ENCODE results near the gene DDRGK1.

DDRGK1 gene

DNA sequence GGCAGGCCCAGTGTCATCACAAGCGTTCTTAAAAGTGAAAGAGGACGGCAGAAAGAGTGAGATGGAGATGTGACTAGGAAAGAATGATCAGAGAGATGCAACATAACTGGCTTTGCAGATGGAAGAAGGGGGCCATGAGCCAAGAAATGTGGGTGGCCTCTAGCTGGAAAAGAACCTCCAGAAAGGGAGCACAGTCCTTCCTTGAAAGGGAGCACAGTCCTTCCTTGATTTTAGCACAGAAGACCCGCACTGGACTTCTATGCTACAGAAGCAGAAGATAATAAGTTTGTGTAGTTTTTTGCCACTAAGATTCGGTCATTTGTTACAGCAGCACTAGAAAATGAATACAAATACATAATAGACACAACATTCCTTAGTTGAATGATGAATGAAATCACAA lies 24.2 kb downstream of the DDRGK1 start:
- DNase-seq, result no peak

DNA sequence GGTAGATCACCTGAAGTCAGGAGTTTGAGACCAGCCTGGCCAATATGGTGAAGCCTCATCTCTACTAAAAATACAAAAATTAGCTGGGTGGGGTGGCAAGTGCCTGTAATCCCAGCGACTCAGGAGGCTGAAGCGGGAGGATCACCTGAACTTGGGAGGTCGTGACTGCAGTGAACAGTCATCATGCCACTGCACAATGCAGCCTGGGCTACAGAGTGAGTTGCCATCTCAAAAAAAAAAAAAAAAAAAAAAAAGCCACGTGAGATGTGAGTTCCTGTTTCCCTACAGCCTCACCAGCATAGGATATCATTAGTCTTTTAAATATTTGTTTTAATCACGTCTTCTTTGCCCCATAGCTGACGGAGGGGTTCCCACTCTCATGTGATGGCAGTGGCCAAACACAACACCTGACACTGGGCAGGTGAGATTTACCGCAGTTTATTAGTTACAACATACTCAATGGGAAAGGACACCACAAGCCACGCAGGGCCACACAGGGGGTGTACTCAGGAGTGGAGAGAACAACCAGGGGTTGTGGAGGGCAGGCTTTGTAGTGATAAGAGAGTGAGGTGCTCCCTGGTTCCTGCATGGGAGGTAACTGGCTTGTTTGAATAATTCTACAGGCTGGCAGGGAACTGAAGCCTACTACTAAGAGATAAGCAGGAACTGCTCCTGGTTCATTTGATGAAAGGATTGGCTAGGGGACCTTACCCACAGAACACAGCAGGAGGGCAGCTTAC lies 26.6 kb downstream of the DDRGK1 start:
- DNase-seq, result no peak

DNA sequence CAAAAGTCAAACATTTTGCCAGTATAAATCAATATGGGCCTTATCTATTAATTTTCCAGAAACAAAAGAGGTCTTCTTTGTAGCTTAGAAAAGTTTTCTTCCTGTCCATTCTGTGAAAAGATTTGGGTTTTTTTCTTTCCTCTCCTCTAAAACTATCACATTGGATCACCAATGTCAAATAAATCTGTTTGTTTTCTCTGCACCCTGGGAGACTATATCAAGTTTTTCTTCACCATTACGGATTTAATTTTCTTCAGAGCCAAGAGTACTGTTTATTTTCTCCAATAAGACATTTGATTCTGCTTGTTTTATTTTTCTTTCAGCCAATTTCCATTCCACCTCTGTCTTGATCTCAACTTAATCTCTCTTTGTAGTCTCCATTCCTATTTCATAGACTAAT lies 29.2 kb downstream of the DDRGK1 start:
- no peak for DNase-seq

DNA sequence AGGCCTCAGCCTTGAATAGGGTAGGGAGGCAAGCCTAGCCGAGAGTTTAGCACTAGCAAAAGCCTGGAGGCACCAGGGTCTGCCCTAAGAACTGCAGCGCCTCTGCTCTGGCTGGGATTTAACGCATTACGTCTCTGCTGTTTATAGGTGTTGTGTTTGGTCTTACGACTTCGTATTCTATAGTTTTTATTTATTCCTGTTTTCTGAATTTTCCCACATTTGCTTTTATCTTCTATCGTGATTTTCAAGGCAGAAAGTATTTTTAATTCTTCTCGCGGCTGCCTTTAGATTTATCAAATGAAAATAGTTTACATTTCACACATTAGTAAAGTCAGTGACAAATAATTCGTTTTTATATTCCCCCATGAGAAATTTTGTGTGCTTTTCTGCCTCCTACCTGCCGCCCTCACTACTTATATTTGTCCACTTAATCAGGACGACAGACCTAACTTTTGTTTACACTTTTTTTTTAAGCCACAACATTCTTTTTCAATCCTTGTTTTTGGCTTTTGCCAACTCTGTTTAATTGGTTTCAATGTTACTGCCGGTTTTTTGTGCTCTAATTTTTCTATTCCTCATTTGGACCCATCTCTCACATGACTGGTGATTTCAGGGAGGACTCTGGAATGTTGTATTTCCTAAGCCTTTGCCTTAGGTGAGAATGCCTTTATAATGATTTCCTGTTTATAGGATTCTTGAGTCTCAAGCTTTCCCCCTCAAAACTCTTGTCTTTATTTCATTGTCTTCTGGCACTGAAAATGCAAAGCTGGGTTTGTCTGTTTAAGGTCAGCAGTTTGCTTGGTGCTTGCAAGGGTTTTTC lies 29.8 kb downstream of the DDRGK1 start:
- DNase-seq, result no peak

DNA sequence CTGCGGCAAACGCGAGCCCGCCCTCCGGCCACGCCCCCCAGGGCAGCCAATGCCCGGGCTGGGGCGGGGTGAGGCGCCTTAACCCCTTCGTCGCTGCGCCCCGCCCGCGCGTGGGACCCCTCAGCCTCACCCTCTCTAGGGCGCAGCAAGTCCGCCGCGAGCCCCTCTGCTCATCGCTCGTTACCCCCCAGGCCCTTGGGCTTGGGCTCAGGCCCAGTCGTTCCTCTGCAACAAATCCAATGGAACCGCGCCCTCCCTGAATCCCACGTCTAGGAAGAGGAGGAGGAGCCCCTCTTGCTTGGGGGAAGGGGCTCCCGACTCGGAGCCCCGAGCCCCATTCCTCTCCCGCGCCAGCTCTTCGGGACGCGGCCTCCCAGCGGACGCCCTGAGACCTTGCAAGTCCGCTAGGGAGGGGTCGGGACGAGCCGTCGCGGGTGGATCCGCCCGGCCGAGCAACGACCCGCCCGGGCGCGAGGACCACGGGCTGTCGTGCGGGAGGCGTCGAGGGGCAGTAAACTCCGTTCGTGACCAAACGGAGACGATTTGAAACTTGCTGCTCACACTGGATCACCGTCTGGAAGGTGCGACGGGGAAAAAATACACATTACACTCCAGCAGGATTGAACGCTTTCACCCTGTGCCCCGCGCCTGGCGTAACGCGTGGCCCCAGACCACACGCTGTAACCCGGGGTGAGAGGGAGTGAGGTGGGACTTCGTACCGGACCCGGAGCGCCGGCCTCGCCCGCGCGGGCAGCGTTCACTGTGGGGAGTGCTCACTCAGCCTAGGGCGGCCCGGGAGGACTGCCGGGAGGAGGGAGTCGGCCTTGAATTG lies 30.7 kb downstream of the DDRGK1 start:
- no peak for DNase-seq

DNA sequence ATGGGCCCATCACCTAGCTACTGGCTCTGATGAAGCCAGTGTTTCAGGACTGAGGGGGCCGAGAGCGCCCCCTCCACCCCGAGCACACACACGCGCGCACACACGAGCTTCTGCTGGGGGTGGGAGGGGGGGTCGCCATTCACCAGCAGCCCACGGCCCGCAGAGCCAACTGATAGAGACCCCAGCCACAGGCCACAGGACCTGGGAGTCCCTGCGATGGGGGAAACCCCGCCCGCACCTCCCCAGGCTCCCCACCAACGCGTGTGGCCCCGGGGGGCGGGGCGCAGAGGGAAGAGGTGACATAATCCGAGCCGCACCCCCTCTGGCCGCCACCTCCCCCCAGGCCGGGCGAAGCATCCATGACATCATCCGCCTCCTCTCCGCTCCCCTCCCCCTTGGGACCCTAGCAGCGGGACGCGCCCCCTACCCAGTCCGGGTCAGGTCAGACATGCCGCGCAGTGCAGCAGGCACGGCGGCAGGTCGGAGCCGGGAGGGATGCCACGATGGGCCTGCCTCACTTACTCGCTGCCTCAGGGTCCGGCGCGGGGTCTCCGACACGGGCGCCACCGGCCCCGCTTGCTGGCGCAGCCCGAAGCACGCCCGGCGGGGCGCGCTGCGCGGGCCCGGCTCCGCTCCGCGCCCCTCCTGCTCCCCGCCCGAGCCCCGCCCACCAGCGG lies 31.4 kb downstream of the DDRGK1 start, which contains the start of gene LZTS3:
LZTS3 (minus strand) TSS at position 617 of the 677 bp plus-strand sequence. CDS start 6,386 bp downstream, outside the sequence.
- DNase-seq, result no peak

DNA sequence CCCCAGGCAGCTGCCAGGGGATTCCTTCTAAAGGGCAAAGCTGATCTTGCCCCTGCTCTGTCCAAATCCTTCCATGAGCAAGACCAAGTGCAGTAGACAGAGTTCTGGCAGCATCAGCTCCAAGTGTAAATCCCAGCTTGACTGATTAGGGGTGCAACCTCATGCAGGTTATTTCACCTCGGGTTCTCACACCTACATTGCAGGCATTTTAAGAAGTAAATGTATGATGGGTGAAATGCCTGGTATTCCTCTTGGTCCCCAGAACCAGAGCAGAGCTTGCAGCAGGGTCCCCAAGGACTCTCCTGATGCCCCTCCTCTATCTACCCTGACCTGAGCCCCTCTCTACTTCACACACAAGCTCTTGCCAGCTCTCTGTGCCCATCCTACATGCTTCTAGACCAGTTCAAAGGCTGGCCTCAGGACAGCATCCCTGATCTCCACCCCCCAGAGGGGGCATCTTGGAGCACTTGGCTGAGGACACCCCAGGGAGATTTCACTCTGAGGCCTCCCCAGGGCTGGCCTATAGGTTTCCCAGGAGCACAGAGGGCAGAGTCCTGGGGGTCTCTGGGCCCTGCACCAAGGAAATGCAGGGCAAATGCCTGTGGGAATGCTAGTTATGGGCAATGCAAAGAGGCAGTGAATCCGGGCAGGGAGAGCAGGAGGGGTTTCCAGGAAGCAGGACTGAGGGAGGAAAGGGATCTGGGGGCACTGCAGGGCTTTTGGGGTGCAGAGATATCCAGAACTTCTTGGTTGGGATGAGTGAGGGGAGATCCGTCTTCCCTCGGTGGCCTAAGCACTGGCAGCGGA lies 32.2 kb downstream of the DDRGK1 start:
- DNase-seq, result no peak

DNA sequence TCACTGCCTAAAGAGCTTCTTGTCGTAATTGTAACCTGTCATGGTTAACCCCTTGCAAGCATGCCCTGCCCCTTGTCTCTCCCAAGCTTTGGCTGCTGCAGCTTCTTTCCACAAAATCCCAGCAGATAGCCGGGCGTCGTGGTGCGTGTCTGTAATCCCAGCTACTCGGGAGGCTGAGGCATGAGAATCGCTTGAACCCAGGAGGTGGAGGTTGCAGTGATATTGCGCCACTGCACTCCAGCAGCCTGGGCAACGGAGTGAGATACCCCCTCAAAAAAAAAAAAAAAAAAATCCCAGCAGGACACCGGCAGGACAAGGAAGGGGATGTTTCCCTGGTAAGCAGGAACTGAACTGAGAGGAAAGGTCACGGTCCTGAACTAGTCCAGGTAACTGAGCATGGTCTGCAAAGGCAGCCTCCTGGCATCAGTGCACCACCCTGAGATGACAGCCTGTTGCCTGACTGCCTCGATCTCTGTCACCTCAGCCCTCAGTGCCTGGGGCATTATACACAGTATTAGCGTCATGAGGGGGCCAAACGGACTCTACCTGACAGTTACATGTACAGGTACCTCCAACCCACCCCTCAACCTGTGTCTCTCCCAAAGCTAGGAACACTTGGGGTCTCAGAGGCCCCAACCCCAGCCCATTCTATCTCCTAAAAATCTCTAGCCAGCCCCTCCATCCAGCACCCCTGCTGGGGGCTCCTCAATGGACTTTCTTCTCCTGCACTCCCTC lies 32.9 kb downstream of the DDRGK1 start:
- DNase-seq, result no peak

DNA sequence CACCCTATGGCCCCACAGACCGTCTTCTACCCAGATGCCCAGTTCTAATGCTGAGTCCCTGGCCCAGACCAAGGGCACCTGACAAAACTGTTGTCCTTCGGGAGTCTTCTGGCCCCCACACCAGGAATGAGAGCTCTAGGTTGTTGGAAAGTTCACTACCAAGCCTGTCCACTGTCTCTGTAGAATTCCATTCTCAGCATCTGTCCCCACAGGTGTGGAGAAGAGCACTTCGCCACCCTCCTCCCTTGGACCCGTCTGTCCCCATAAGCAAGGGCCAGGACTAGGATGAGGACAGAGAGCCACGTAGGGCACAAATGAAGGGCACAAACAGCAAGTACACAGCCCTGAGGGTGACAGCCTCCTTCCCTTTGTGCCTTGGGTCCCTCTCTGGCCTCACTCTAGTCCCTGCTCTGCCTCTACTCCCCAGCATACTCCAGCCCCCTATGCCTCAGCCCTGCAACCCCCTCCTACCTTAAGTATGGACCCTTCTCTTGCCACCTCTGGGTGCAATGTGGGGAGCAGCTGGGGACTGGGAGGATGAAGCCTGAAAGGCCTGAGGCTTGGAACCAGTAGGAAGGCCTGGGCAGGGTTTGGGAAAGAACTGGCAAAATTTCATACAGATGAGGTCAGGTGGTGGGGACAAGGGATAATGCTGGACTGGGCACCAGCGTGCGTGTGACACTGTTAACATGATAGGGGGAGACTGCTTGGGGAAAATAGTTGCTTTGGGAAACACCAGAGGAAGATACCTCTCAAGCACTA lies 35.5 kb downstream of the DDRGK1 start:
- no peak for DNase-seq

DNA sequence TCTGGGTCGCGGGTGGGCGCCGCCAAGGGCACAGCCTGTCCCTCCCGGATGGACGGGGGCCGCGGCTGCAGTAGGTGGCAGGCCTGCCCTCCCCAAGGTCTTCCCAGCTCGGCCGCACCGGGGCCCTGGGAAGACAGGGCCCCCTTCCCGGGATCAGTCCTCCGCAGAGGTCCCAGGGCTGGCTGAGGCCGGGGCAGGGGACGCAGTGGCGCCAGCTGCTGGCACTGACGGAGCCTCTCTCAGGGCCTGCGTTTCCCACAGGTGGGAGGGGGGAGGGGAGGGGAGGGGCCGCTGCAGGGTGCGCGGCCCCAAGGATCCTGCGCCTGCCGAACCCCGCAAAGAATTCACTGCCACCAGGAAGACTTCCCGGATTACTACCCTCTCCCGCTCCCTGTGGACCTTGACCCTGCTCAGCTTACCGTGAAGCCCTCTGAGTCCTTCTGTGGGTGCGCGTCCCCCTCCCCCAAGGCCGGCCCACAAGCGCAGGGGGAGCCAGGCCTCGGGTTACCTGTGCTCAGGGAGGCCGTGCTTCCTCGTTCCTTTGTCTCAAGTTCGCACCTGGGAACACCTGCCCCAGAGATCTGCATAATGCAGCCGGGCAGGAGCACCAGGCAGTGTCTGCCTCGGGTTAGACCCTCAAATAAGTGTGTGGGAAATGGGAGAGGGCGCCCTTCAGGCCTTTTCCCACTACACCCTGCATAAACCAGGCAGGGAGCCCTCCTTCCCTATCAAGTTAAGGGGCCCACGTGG lies 36.2 kb downstream of the DDRGK1 start:
- no peak for DNase-seq

DNA sequence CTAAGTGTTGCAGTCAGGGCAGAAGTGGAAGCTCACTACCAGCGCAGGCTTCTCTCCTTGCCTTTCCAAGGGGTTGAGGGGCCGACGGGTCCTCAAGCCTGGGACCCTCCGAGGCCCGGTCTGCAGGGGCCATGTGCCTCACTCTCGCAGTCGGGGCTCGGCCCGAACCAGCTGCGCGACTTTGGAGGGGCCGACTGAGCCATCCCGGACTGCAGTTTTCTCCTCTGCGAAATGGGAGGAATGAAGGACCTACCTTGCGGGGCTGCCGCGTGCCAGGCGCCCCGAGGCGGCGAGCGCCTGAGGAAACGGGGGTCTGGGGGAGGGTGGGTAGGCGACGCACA lies 36.8 kb downstream of the DDRGK1 start:
- no peak for DNase-seq

DNA sequence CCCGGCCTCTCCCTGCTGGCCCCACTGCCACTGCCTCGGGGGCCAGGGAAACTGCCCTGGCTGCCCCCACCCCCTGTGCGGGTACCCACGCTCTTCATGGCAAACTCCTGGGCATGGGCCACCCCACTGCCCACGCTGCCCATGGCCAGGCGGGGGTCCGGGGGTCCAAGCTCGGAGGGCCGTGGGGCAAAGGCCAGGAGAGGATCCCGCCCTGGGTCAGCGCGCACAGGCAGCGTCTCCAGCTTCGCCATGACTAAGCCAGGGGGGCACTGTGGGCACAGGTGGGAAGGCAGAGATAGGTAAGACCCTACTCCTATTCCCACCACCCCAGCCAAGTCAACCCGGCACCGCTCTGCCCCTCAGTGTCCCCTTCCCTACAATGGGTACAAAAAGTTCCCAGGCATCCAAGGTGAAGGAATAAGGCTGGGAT lies 37.6 kb downstream of the DDRGK1 start:
- DNase-seq, result no peak

DNA sequence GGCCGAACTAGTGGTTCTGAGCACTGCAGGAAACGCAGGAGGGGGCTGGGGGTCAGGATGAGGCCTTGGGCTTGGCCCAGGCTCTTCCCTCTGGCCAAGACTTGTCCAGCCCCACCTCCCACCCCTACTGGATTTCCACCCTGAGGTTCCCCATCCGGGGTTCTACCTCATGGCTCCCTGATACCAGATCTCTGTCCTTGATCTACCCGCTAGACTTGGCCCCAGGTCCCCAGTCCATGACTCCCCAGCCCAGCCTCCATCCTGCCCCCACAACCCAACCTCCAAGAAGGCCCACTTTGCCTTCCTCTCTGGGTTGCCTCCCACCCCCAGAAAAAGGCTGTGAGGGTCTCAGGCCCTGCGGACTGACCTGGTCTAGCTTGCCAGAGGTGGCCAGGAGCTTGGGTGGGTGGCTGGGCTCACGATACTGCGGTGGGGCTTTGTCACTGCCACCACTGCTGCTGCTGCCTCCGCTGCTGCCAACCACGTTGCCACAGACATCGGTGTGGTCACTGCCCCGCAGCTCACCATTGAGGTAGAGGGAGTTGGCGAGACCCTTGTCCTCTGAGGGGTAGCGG lies 38.1 kb downstream of the DDRGK1 start:
- DNase-seq, result no peak

DNA sequence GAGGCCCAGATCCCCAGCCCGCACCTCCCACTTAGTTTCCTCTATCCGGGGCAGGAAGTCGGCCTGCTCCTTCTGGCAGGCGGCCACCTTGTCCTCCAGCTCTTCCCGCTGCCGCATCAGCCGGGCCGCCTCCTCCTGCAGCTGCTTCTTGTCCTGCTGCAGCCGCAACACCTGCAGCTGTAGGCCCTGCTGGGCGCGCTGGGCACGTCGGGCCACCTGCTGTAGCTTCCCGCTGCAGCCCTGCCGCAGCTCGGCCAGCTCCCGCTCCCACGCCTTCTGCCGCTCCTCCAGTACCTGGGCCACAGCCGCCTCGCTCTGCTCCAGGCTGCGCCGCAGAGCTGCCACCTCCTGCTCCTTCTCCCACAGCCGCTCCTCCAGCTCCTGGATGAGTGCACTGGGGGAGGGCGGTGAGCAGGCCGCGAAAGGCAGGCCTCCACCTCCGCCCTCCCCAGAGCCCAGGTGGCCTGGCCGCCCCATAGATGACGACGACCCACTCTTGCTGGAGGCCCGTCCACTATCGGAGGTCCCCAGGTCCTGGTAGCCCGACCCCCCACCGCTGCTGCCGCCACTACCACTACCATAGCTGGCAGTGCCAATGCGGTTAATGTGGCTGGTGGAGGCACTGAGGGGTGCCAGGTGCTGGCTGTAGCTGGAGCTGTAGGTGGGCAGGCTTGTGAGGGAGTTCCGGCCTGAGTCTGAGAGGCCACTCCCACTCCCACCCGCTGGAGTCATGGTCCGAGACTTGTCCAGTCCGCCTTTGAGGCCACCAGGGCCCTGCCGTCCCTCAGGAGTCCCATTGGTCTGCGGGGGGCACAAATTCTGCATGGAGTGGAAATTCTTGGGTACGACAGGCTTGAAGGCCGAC lies 38.8 kb downstream of the DDRGK1 start:
- DNase-seq, result no peak

DNA sequence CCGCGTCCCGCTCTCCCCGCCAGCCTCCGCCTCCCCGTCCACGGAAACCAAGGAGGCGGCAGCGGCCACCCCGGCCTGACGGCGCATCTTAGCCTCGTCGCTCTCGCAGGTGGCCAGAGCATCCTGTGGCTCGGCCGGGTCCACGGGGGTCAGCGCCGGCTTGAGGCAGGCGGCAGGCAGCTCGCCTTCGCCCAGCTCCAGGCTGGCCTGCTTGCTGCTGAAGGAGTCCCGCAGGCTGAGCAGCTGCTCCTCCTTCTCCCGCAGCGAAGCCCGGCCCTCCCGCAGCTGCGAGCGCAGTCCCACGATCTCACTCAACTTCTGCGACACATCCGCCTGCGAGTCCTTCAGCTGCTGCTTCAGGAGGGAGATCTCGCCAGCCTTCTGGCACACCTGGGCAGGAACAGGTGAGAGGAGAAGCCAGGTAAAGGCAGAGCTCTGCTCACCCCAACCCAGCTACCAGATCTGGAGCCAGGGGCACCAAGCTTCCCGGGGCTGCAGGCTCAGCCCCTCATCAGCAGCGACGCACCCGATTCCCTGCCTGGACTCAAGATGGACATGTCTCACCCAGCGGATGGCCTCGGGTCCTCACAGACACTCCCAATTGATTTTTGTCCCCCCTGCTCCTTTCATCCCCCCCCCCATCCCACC lies 39.6 kb downstream of the DDRGK1 start:
- DNase-seq, result no peak

DNA sequence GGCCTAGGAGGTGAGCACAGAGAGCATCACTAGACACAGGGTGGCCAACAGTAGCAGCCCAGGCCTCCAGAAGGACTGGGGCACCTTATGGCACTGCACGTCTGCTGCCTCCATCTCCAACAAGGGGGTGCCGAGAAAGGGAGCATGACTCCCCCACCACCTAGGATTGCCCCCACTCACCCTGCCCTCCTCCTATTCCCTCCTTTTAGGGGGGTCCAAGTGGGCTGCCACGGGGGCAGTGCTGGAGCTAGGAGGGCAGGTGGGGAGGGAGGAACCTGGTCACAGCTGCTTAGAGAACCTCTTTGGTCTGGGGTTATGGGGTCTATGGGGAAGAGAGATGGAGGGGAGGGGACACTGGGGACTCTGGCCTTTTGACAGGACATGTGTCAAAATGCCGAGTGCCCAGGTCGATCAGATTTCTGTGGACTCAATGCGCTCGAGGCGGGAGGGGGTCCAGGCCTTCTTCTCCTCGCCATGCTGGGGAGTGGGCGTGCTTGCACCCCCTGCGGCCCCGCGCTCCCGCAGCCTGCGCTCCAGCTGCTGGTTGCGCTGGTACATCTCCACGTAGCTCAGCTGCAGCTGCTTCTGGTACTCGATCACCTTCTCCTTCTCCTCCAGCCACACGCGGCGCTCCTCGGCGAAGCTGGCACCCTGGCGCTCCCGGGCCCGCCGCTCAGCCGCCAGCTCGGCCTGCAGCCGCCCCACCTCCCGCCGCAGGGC lies 40.3 kb downstream of the DDRGK1 start:
- DNase-seq, result no peak
